Chondrocyte (in vitro differentiated cells): Measurements from ENCODE around the gene COL4A5. TPM values are rescaled to one million over a fixed set of nuclear protein-coding genes. Genes with fewer than 3 reads are reported as not detected.
A peak's percentile ranks its signal among the peaks of the same experiment; 100 is the strongest.

Source experiments
- DNase-seq: peaks from one replicate; pipeline ENCODE4 v3.0.0; 2021; ENCODE audit warnings: mixed read lengths, low spot score
- H3K27ac Mint-ChIP-seq: one replicate; pipeline ENCODE4 v1.8.0; 2021; ENCODE audit warnings: mild to moderate bottlenecking, moderate library complexity, mixed read lengths; ENCODE audit not compliant: unreplicated experiment
- H3K27me3 Mint-ChIP-seq: 2 replicates; pipeline ENCODE4 v1.8.0; 2021; ENCODE audit warnings: low read depth, mixed read lengths
- H3K36me3 Mint-ChIP-seq: 2 replicates; pipeline ENCODE4 v1.8.0; 2021; ENCODE audit warnings: low read depth, mixed read lengths
- H3K4me1 Mint-ChIP-seq: 2 replicates; pipeline ENCODE4 v1.8.0; 2021; ENCODE audit warnings: low read depth, mild to moderate bottlenecking, mixed read lengths
- H3K4me3 Mint-ChIP-seq: one replicate; pipeline ENCODE4 v1.8.0; 2021; ENCODE audit warnings: mild to moderate bottlenecking, moderate library complexity, mixed read lengths; ENCODE audit not compliant: unreplicated experiment
- H3K9me3 Mint-ChIP-seq: 2 replicates; pipeline ENCODE4 v1.8.0; 2021; ENCODE audit warnings: low read depth, mixed read lengths
- total RNA-seq: library from RNA; stranded (reverse); gene quantifications from 3 replicates; pipeline ENCODE4 v1.2.1, GENCODE V29; 2021
- TF ChIP-seq, protein P1 (sequence below): fragments of 200-600 bp; sonication (generic); IDR thresholded peaks from 2 replicates; pipeline ENCODE4 v1.5.0; 2021; ENCODE audit warnings: antibody characterized with exemption, mild to moderate bottlenecking, moderate library complexity

The COL4A5 gene
- total RNA-seq, 1 donor from 2014 or later, result 211 TPM

DNA sequence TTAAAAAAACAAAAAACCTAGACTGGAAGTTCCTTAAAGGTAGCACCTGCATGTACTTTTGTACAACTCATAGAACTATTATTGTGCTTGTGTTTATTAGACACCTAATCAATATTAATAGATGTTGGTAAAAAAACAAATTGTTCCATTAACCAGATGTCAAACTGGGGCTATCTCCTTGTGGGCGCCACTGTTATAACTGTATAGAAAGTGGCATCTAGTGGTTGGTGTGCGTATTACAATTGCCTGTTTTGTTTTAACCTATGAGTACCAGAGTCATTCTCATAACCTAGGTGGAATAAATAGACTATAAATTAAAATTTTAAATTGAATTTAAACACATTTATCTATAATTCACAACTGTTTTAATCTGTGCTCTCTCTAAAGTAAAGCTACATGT is 97.4 kb downstream of the COL4A5 start:
- TF ChIP-seq, protein P1, sequence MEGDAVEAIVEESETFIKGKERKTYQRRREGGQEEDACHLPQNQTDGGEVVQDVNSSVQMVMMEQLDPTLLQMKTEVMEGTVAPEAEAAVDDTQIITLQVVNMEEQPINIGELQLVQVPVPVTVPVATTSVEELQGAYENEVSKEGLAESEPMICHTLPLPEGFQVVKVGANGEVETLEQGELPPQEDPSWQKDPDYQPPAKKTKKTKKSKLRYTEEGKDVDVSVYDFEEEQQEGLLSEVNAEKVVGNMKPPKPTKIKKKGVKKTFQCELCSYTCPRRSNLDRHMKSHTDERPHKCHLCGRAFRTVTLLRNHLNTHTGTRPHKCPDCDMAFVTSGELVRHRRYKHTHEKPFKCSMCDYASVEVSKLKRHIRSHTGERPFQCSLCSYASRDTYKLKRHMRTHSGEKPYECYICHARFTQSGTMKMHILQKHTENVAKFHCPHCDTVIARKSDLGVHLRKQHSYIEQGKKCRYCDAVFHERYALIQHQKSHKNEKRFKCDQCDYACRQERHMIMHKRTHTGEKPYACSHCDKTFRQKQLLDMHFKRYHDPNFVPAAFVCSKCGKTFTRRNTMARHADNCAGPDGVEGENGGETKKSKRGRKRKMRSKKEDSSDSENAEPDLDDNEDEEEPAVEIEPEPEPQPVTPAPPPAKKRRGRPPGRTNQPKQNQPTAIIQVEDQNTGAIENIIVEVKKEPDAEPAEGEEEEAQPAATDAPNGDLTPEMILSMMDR, result peak; percentile 97
- H3K27ac Mint-ChIP-seq, result no peak overlapping the region
- H3K36me3 Mint-ChIP-seq, result peaks cover 8% of the 10 kb centered on the region
- no peak for DNase-seq
- H3K9me3 Mint-ChIP-seq, result peaks cover 6% of the 10 kb centered on the region
- no peak overlapping the region for H3K4me3 Mint-ChIP-seq
- H3K4me1 Mint-ChIP-seq, result peaks cover 14% of the 10 kb centered on the region
- H3K27me3 Mint-ChIP-seq, result no peaks in the 10 kb centered on the region

DNA sequence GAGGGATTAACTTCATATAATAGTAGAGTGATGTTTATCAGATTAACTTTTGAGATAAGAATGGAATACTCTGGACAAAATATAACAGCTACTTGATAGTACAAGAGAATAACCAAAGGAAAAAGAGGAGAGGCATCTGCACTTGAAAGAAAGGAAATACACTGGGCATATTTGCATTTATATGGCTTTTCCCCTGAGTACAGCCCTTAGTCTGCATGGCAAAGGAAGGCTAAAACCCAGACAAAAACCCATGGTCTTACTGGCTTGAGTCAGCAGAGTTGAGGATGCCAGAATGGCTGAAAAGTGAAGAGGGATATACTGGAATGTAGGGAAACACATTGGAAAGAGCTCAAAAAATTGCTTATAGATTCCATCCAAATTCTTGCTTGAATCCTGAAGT is 101.6 kb downstream of the COL4A5 start:
- DNase-seq, result no peak
- TF ChIP-seq, protein P1, result no peak
- no peak overlapping the region for H3K27ac Mint-ChIP-seq
- peaks cover 20% of the 10 kb centered on the region for H3K36me3 Mint-ChIP-seq
- H3K27me3 Mint-ChIP-seq, result no peaks in the 10 kb centered on the region
- peaks cover 11% of the 10 kb centered on the region for H3K4me1 Mint-ChIP-seq
- peaks cover 5% of the 10 kb centered on the region for H3K9me3 Mint-ChIP-seq
- H3K4me3 Mint-ChIP-seq, result no peak overlapping the region

DNA sequence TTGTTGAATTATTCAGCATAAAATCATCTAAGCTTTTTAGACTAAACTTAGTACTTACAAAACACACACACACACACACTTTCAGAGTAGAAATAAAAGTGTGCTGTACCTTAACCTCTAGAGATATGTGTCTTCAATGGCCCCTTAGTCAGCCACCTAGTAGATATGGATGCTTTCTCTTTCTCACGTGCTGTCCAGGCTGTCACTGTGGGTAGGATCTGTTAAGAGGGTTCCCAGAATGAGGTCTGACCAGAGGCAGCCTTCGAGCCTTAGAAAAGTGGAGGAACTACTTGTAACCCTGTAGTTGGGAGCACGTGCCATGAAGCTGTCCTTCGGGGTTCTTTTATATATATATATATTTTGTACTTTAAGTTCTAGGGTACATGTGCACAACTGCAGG is 117.9 kb downstream of the COL4A5 start:
- TF ChIP-seq, protein P1, result no peak
- Mint-ChIP-seq H3K27me3 (no peaks in the 10 kb centered on the region), H3K36me3 (peaks cover 21% of the 10 kb centered on the region), H3K4me3 (no peak overlapping the region), H3K27ac (no peak overlapping the region), H3K9me3 (no peaks in the 10 kb centered on the region), H3K4me1 (peaks cover 5% of the 10 kb centered on the region)
- DNase-seq, result no peak

DNA sequence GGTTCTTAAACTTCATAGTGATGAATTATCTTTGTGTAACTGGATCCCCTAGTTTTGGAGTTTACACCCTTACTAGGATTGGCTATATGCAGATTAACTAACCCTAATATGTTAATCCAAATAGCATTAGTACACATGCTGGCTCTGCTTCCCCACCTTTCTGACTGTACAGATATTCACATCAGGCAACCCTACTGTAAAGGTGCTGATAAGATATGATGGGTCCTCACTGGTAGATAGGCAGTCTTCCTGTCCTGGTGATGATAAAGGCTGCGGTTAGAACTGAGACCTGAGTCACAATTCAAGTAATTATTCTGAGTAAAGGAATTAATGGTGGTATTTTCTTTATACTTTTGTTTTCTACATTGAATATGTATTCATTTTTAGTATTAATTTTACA is 118.6 kb downstream of the COL4A5 start:
- TF ChIP-seq, protein P1, result no peak
- Mint-ChIP-seq H3K27me3 (no peaks in the 10 kb centered on the region), H3K27ac (no peak overlapping the region), H3K36me3 (peaks cover 21% of the 10 kb centered on the region), H3K4me1 (peaks cover 5% of the 10 kb centered on the region), H3K4me3 (no peak overlapping the region), H3K9me3 (no peaks in the 10 kb centered on the region)
- no peak for DNase-seq

DNA sequence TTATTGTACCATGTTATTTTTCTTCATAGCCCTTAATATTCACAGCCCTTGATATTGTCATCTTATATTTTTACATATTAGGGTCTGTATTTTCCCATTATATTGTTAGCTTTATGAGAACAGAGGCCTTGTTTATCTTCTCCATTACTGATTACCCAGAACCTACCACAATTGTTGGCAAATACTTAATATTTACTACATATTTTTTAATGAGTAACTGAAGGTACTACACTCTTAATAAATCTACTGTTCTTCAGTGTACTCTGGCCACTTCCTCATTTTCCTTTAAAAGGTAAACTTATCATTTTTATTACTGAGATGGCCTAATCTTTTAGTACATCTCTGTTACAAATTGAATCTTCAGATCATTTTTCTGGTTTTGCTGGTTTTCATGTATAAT is 133.5 kb downstream of the COL4A5 start:
- H3K36me3 Mint-ChIP-seq, result peaks cover 23% of the 10 kb centered on the region
- DNase-seq, result no peak
- H3K4me3 Mint-ChIP-seq, result no peak overlapping the region
- no peaks in the 10 kb centered on the region for H3K27me3 Mint-ChIP-seq
- no peaks in the 10 kb centered on the region for H3K9me3 Mint-ChIP-seq
- TF ChIP-seq, protein P1, result no peak
- H3K4me1 Mint-ChIP-seq, result no peaks in the 10 kb centered on the region
- no peak overlapping the region for H3K27ac Mint-ChIP-seq
